HEK293 (cell line): ENCODE data around the gene ZNF519.

Experiments
- BCL11A ChIP-seq: fragments of 450-650 bp; formaldehyde crosslinking; IDR thresholded peaks from 2 replicates; pipeline ENCODE4 v1.5.1; 2016; ENCODE audit warnings: low read depth, missing biosample characterization, missing genetic modification characterization
- GLIS2 ChIP-seq: fragments of 450-650 bp; formaldehyde crosslinking; IDR thresholded peaks from 2 replicates; pipeline ENCODE4 v1.5.1; 2016; ENCODE audit warnings: missing biosample characterization, missing genetic modification characterization
- ZNF114 ChIP-seq: fragments of 450-650 bp; formaldehyde crosslinking; IDR thresholded peaks from 2 replicates; pipeline ENCODE4 v1.5.0; 2017; ENCODE audit warnings: missing biosample characterization, missing genetic modification characterization
- ZNF514 ChIP-seq: fragments of 450-650 bp; formaldehyde crosslinking; IDR thresholded peaks from 2 replicates; pipeline ENCODE4 v1.5.1; 2016; ENCODE audit warnings: missing biosample characterization, missing genetic modification characterization
- ZNF571 ChIP-seq: fragments of 450-650 bp; formaldehyde crosslinking; IDR thresholded peaks from 2 replicates; pipeline ENCODE4 v1.5.0; 2017; ENCODE audit warnings: missing biosample characterization, missing genetic modification characterization

DNA sequence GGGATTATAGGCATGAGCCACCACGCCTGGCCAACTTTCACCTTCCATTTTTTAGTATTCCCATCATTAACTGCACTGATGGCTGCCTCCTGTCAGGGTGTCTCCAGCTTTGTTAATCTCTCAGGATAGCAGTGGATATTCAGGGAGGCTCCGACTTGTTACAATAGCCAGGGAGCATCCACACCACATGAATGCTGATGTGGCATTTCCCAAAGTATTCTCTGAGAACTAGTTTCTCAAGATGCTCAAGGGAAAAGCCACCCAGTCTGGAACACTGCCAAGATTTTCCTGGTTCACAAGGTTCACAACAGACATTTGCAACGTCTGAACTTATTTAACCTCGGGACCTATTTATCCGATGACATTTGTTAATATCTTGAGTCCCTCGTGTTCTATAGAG is 33.8 kb downstream of the ZNF519 start:
- TF ChIP-seq ZNF514 (tag by site-specific recombination) (no peak), ZNF571 (tag by site-specific recombination) (no peak), BCL11A (tag by site-specific recombination) (no peak), ZNF114 (tag by site-specific recombination) (no peak), GLIS2 (no peak)
